CD1c-positive myeloid dendritic cell (primary cell): ENCODE measurements around the gene ALOX5.
"Not testable (repeated sequence)": the region's sequence is repeated elsewhere in the genome, so short reads cannot be mapped to it uniquely, and the experiment has no call there.

Experiments used
- DNase-seq: peaks from one replicate; pipeline ENCODE4 v3.0.0-alpha.2; 2016; ENCODE audit errors: extremely low spot score

The ALOX5 gene

GRCh38 chr10:45374350-45375052, 485 bp downstream of the ALOX5 start:
- DNase-seq = peak; percentile 40

- no peak for DNase-seq
These were observed 1.1 kb downstream of the ALOX5 start for GRCh38 chr10:45375101-45375500.

GRCh38 chr10:45375716-45376231, 1.8 kb downstream of the ALOX5 start:
- DNase-seq = peak; percentile 59

GRCh38 chr10:45376371-45376801, 2.4 kb downstream of the ALOX5 start:
- DNase-seq = peak; percentile 86

GRCh38 chr10:45377321-45377720, 3.3 kb downstream of the ALOX5 start:
- no peak for DNase-seq

GRCh38 chr10:45377858-45378257, 3.8 kb downstream of the ALOX5 start:
- no peak for DNase-seq

- peak; percentile 91 for DNase-seq
These were observed 5.1 kb downstream of the ALOX5 start for GRCh38 chr10:45378914-45379726.

- peak; percentile 93 for DNase-seq
These were observed 6.0 kb downstream of the ALOX5 start for GRCh38 chr10:45379891-45380540.

- peak; percentile 79 for DNase-seq
These were observed 7.0 kb downstream of the ALOX5 start for GRCh38 chr10:45380903-45381620.

- DNase-seq = no peak
These were observed 8.6 kb downstream of the ALOX5 start for GRCh38 chr10:45382591-45382990.

GRCh38 chr10:45383682-45384330, 9.8 kb downstream of the ALOX5 start:
- peak; percentile 68 for DNase-seq

- DNase-seq = no peak
These were observed 12.6 kb downstream of the ALOX5 start for GRCh38 chr10:45386657-45387056.

- DNase-seq = peak; percentile 34
These were observed 13.3 kb downstream of the ALOX5 start for GRCh38 chr10:45387096-45387893.

GRCh38 chr10:45389671-45390070, 15.7 kb downstream of the ALOX5 start:
- DNase-seq = not testable (repeated sequence)

- not testable (repeated sequence) for DNase-seq
These were observed 17.6 kb downstream of the ALOX5 start for GRCh38 chr10:45391636-45392035.

GRCh38 chr10:45395554-45395953, 21.5 kb downstream of the ALOX5 start:
- DNase-seq = peak; percentile 63

- peak; percentile 1 for DNase-seq
These were observed 24.6 kb downstream of the ALOX5 start for GRCh38 chr10:45398595-45398994.

- peak; percentile 47 for DNase-seq
These were observed 25.1 kb downstream of the ALOX5 start for GRCh38 chr10:45399113-45399512.

GRCh38 chr10:45403151-45403550, 29.1 kb downstream of the ALOX5 start:
- DNase-seq = no peak

GRCh38 chr10:45404087-45404769, 30.2 kb downstream of the ALOX5 start:
- DNase-seq = peak; percentile 92
